Gastroesophageal sphincter (tissue), 3 donors: ENCODE data around the gene ZNF750.

Source experiments
- POLR2A ChIP-seq, 2 donors: fragments of 450-650 bp; IDR thresholded peaks; one replicate each; pipeline ENCODE4 v1.6.1; 2017; ENCODE audit warnings: antibody characterized with exemption in 2 of 2, mild to moderate bottlenecking in 2 of 2, moderate library complexity in 1 of 2
- POLR2AphosphoS5 ChIP-seq: sonication (generic); formaldehyde crosslinking; IDR thresholded peaks from one replicate; pipeline ENCODE4 v1.6.1; 2017; ENCODE audit warnings: antibody characterized with exemption
- TF ChIP-seq, protein P1 (sequence below), 4 experiments: fragments of 200-600 bp in 2 of 4; fragments of 450-650 bp in 2 of 4; sonication (generic) in 1 of 4; IDR thresholded peaks; one replicate each; pipeline ENCODE4 v1.5.1; 2017 to 2019; ENCODE audit warnings: antibody characterized with exemption in 4 of 4, mild to moderate bottlenecking in 2 of 4, moderate library complexity in 2 of 4

DNA sequence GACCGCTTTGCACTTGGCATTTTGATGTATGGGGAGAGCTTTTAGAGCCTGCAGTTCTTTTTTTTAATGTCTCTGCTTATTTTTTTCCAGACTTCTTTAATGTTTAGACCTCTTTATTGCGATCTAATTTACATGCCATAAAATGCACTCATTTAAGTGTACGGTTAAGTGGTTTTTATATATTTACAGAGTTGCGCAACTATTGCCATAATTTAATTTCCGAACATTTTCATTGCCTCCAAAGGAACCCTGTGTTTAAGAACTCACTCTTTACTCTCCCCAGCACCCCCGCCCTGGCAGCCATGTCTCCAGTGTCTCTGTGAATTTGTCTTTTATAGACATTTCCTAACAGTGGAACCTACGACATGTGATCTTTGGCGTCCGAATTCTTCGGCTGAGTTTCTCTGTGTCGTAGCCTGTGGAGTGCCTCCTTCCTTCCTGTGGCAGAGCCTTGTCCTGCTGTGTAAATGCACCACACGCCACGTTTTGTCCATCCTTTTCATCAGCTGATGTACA, 24.0 kb downstream of the ZNF750 start:
- TF ChIP-seq, protein P1, sequence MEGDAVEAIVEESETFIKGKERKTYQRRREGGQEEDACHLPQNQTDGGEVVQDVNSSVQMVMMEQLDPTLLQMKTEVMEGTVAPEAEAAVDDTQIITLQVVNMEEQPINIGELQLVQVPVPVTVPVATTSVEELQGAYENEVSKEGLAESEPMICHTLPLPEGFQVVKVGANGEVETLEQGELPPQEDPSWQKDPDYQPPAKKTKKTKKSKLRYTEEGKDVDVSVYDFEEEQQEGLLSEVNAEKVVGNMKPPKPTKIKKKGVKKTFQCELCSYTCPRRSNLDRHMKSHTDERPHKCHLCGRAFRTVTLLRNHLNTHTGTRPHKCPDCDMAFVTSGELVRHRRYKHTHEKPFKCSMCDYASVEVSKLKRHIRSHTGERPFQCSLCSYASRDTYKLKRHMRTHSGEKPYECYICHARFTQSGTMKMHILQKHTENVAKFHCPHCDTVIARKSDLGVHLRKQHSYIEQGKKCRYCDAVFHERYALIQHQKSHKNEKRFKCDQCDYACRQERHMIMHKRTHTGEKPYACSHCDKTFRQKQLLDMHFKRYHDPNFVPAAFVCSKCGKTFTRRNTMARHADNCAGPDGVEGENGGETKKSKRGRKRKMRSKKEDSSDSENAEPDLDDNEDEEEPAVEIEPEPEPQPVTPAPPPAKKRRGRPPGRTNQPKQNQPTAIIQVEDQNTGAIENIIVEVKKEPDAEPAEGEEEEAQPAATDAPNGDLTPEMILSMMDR (IDR thresholded peaks at IDR 0.05): no peak
- no peak for TF ChIP-seq POLR2AphosphoS5
- TF ChIP-seq POLR2A (IDR thresholded peaks at IDR 0.05): no peak
